HepG2 (cell line): ENCODE data around the gene PARD3. TPM values are rescaled to one million over a fixed set of nuclear protein-coding genes. Genes with fewer than 3 reads are reported as not detected.

ENCODE experiments used
- CREB3 ChIP-seq: sonication (generic); formaldehyde crosslinking; IDR thresholded peaks from 2 replicates; pipeline ENCODE4 v1.5.0; 2020; ENCODE audit warnings: missing genetic modification reagents
- EHMT2 ChIP-seq: fragments of 200-600 bp; sonication (generic); IDR thresholded peaks from 2 replicates; pipeline ENCODE4 v1.7.0; 2017; ENCODE audit warnings: antibody characterized with exemption, low read depth, low read length, borderline replicate concordance
- GTF3A ChIP-seq: sonication (generic); formaldehyde crosslinking; conservative IDR thresholded peaks from 2 replicates; pipeline ENCODE4 v1.4.0; 2020; ENCODE audit warnings: mild to moderate bottlenecking, missing genetic modification reagents
- HES4 ChIP-seq: sonication (generic); formaldehyde crosslinking; IDR thresholded peaks from 2 replicates; pipeline ENCODE4 v1.9.0; 2021; ENCODE audit warnings: mild to moderate bottlenecking, missing genetic modification reagents, borderline replicate concordance
- HNF1B ChIP-seq: sonication (generic); formaldehyde crosslinking; IDR thresholded peaks from 2 replicates; pipeline ENCODE4 v1.5.1; 2020; ENCODE audit warnings: mild to moderate bottlenecking, moderate library complexity, missing genetic modification reagents
- KDM2A ChIP-seq: sonication (generic); formaldehyde crosslinking; IDR thresholded peaks from 2 replicates; pipeline ENCODE4 v1.4.0; 2020; ENCODE audit warnings: low read depth, missing genetic modification reagents, borderline replicate concordance
- KLF13 ChIP-seq: sonication (generic); formaldehyde crosslinking; IDR thresholded peaks from 2 replicates; pipeline ENCODE4 v1.4.0; 2020; ENCODE audit warnings: mild to moderate bottlenecking, missing genetic modification reagents
- MLXIP ChIP-seq: sonication (generic); formaldehyde crosslinking; IDR thresholded peaks from 2 replicates; pipeline ENCODE4 v1.9.0; 2021; ENCODE audit warnings: missing genetic modification reagents, borderline replicate concordance
- NFIC ChIP-seq: IDR thresholded peaks from 2 replicates; pipeline ENCODE4 v1.6.1; 2012; ENCODE audit warnings: mild to moderate bottlenecking, low read length, inconsistent platforms
- RAD21 ChIP-seq: fragments of 450-650 bp; formaldehyde crosslinking; IDR thresholded peaks from 2 replicates; pipeline ENCODE4 v1.5.0; 2020; ENCODE audit warnings: mild to moderate bottlenecking
- REL ChIP-seq: sonication (generic); formaldehyde crosslinking; conservative IDR thresholded peaks from 2 replicates; pipeline ENCODE4 v1.8.0; 2022; ENCODE audit warnings: mild to moderate bottlenecking, missing genetic modification reagents, moderate library complexity
- RXRB ChIP-seq: IDR thresholded peaks from 2 replicates; pipeline ENCODE4 v1.6.1; 2016; ENCODE audit warnings: borderline replicate concordance, missing genetic modification reagents, missing compliant biosample characterization
- SALL2 ChIP-seq: sonication (generic); formaldehyde crosslinking; IDR thresholded peaks from 2 replicates; pipeline ENCODE4 v1.8.1; 2023; ENCODE audit warnings: mild to moderate bottlenecking, missing genetic modification reagents, inconsistent platforms
- SMYD3 ChIP-seq: sonication (generic); formaldehyde crosslinking; IDR thresholded peaks from 2 replicates; pipeline ENCODE4 v1.8.1; 2023; ENCODE audit warnings: mild to moderate bottlenecking, missing genetic modification reagents
- SNAPC2 ChIP-seq: sonication (generic); formaldehyde crosslinking; IDR thresholded peaks from 2 replicates; pipeline ENCODE4 v1.8.1; 2022; ENCODE audit warnings: mild to moderate bottlenecking, missing genetic modification reagents
- TRIM22 ChIP-seq: fragments of 450-650 bp; IDR thresholded peaks from 2 replicates; pipeline ENCODE4 v1.6.1; 2017
- ZFP37 ChIP-seq: sonication (generic); formaldehyde crosslinking; IDR thresholded peaks from 2 replicates; pipeline ENCODE4 v1.4.0; 2020; ENCODE audit warnings: missing genetic modification reagents, borderline replicate concordance
- ZHX1 ChIP-seq: sonication (generic); formaldehyde crosslinking; IDR thresholded peaks from 2 replicates; pipeline ENCODE4 v1.8.1; 2022; ENCODE audit warnings: low read depth, mild to moderate bottlenecking, missing genetic modification reagents
- ZNF777 ChIP-seq: sonication (generic); formaldehyde crosslinking; IDR thresholded peaks from 2 replicates; pipeline ENCODE4 v1.4.0; 2020; ENCODE audit warnings: missing genetic modification reagents
- ZNF878 ChIP-seq: sonication (generic); formaldehyde crosslinking; IDR thresholded peaks from 2 replicates; pipeline ENCODE4 v1.8.1; 2023; ENCODE audit warnings: mild to moderate bottlenecking, missing genetic modification reagents, moderate library complexity
- polyA plus RNA-seq, 8 experiments: library from polyadenylated mRNA; depleted of rRNA in 3 of 8; stranded (reverse) in 7 of 8; unstranded in 1 of 8; fragments of >200 nt; fragmentation: Illumina TruSeq in 4 of 8; extraction: Trizol in 4 of 8; gene quantifications; 2 replicates each; pipeline versions ENCODE4 v1.2.1 to v1.2.3, GENCODE V29; 2011 to 2016; ENCODE audit warnings: low read depth in 4 of 8, missing spikeins in 1 of 8, mixed read lengths in 1 of 8; ENCODE audit not compliant: insufficient read depth in 1 of 8
- total RNA-seq, 5 experiments: library from RNA; depleted of rRNA; stranded (reverse); fragments of >200 nt; fragmentation: Illumina TruSeq; extraction: Trizol; gene quantifications; 2 replicates each; pipeline ENCODE4 v1.2.3, GENCODE V29; 2016; ENCODE audit warnings: low read depth in 1 of 5

The PARD3 gene
- total and polyA plus RNA-seq, 2 of the 13 experiments (the other 11 are each of a cell fraction or from before 2014, with no cell fraction given), result 40.9 to 60.0 TPM

- no peak for TF ChIP-seq ZHX1
- no peak for TF ChIP-seq KDM2A (CRISPR knock-in tag)
- no peak for TF ChIP-seq KLF13 (CRISPR knock-in tag)
- TF ChIP-seq ZNF777 (CRISPR knock-in tag), result no peak
- TF ChIP-seq SNAPC2 (CRISPR knock-in tag), result no peak
- 0 out of 2 replicates have a peak, but pooled peaks have one; percentile 32 for TF ChIP-seq NFIC
- no peak for TF ChIP-seq SALL2
- no peak for TF ChIP-seq CREB3 (CRISPR knock-in tag)
- no peak for TF ChIP-seq EHMT2
- TF ChIP-seq HES4, result no peak
- TF ChIP-seq MLXIP, result no peak
- TF ChIP-seq RAD21 (CRISPR knock-in tag), result no peak
- no peak for TF ChIP-seq ZFP37
- no peak for TF ChIP-seq ZNF878 (CRISPR knock-in tag)
- TF ChIP-seq REL, result no peak
- TF ChIP-seq TRIM22, result no peak
- no peak for TF ChIP-seq GTF3A (CRISPR knock-in tag)
- no peak for TF ChIP-seq SMYD3 (CRISPR knock-in tag)
- TF ChIP-seq HNF1B (CRISPR knock-in tag), result no peak
- TF ChIP-seq RXRB (CRISPR knock-in tag), result no peak
Observed at GRCh38 chr10:34405611-34406462, 409.3 kb downstream of the PARD3 start (continued).
